ENCODE measurements around the gene DCBLD2.
A peak's percentile ranks its signal among the peaks of the same experiment; 100 is the strongest.

Gene DCBLD2

DNA sequence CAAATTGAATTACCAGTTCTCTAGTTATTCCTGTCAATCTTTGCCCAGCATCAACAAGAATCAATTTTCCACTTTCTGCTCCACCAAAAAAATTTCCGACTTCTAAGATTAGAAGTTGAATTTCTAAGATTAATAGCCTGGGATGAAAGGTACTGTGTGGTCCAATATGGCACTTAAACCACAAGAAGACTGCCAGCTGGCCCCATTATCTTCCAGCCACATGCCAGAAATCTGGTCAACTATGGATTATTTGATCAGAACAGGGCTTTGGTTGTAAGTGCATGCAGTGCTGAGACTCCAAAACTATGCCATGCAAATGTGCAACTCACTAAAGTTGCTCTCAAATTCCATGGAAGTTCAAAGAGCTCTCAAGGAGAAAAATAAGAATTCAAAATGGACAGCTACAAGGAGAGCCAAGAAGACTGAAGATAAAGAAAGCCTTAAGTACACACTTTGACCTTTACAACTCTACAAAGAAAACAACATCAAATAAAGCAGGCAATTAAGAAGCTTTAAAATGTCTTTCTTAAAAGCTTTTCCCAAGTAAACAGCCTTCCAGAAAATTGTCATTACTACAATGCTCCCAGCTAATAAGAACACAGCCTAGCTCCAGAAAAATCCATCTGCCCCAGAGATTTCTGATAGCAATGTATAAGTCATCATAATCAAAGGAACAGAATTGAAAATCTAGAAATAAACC lies 74.1 kb downstream of the DCBLD2 start:
- DNase-seq, result no peak

DNA sequence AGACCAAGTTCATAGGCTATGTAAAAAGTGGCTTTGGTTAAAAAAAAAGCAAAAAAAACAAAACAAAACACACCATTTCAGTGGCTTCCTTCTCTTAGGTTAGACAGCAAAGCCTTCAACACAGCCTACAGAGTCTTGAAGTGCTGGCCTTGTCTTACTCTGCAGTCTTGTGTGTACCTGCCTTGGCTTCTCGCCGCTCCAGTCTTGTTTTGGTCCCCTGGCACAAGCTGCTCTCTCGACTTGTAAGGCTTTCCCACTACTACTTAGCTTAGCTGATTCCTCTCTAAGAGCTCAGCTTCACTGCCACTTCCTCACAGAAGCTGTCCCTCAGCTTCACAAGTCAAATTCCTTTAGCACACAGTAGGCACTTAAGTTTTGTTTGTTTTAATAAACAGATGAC lies 75.4 kb downstream of the DCBLD2 start:
- DNase-seq, result no peak

DNA sequence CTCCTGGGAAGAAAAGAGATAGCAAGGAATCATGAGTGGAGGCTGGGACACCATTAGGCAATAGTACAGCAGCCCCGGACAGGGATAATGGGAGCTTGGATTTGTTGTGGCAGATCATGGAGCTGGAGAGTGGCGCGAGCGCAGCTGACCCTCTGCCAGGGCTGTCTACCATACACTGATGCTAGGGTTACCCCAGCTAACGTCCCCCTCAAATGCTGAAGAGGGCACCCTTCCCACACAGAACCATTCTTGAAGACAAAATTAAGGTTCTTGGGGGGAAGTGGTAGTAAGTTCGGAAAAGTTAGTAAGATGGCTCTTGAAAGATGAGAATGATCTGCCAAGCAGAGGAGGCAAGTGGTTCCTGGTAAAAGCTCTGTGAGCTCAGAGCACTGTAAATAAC lies 77.2 kb downstream of the DCBLD2 start:
- no peak for DNase-seq

DNA sequence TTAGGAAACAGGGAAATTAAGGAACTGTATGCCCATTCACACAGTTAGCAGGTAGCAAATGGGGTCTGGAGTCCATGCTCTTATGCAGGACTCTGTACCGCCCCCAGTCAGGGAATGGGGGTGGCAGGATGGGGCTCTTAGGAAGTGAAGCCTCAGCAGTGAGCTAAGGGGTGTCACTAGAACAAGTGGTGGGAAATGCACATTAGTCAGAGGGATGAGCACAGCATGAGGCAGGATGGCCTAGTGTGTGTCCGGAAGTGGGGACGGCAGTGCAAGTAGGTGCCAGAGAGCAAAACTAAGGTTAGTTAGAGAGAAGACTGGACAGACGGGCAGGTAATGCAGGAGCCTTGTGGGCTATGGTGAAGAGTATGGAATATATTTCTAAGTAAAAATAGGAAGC lies 77.7 kb downstream of the DCBLD2 start:
- no peak for DNase-seq

DNA sequence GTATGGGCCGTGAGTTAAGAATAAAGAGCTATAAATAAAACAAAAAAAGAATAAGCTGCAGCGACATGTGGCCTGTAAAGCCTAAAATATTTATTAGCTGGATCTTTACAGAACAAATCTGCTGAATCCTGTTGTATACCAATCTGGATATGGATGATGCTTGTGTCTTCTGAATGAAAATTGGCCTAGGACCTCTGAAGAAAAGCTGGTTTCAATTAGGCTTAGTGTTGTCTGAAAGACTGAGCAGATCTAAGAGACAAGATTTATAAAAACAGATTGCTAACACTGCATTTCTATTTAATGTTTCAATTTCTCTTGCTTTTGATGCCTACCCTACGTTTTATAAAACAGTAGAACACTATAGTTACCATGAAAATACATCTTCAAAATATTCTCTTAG lies 80.4 kb downstream of the DCBLD2 start:
- no peak for DNase-seq

DNA sequence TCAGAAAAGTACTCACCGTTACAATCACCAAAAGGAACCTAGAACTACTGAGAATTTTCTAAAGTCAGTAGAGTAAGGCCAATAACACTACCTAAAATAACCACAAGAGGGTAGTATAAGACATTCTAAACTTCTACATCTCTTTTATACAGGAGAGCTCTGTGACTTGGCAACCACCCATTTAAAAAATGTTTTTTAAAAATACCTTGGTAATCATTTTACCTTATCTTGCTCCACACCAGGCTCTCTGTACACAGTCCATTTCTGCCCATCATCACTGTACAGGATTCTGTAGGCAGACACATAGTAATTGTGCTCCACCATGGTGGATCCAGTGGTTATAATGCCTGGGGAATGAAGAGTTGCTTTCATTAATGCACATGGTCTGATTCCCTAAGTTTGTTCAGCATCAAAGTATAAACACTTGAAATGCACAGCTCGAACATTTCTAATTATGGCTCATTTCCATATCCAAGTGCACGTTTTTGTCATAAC lies 83.9 kb downstream of the DCBLD2 start:
- DNase-seq, result peak; percentile 48

DNA sequence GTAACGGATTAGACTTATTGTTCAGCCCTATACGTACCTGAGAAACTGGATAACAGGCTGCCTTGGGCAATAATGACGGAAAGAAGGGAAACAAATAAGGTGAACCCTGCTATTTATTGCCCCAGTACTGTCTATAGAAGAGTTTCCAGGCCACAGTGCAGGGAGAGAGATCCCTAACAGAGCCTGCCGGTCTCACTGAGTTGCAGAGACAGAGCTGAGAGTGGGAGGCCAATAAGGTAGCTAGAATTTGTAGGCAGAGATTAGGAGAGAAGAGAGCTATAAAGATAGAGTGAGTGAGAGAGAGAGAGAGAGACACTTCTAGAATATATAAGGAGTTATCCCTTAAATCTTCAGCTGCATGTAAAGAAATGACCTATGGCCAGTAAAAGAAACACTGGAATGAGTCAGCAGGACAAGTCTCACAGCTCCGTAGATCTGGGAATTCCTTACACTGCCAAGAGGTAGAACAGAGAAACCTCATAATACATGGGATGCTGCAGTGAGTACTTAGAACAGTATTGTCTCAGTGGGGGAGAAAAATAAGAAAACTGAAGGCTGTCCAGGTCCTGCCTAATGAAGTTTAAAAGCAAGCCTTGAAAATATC lies 86.6 kb downstream of the DCBLD2 start:
- DNase-seq, result no peak

DNA sequence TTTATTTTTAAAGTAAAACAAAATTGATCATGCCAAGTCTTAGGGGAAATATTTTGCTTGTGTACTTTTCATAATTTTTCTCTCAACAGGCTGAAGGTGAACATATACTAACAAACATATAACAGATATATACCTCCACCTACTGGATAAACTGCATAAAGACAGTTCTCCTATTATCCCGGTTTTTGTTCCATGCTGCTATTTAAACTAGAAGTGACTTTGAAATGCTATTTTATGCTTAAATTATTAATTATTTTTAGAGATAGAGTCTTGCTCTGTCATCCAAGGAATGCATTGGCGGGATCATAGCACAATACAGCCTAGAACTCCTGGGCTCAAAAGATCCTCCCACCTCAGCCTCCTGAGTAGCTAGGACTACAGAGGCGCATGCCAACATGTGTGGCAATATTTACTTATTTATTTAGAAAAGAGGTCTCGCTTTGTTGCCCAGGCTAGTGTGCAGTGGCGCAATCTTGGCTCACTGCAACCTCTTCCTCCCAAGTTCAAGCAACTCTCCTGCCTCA lies 88.6 kb downstream of the DCBLD2 start:
- DNase-seq, result peak; percentile 21

DNA sequence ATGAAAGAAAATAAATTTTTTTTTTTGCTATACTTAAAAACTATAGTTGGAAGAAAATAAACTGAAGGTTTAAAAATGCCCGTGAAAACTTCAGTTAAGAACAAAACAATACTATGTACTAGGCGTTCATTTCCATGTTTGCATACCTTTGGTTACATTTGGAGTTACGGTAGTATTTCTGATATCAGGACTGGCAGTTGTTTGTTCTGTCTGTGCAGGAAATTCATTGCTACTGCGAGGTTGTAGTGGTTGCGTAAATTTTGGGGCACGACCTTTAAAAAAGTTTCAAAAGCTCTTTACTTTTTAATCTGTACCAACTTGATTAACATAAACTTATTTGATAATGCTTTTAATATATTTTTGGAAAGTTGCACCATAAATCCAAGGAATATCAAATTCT lies 90.4 kb downstream of the DCBLD2 start:
- no peak for DNase-seq

DNA sequence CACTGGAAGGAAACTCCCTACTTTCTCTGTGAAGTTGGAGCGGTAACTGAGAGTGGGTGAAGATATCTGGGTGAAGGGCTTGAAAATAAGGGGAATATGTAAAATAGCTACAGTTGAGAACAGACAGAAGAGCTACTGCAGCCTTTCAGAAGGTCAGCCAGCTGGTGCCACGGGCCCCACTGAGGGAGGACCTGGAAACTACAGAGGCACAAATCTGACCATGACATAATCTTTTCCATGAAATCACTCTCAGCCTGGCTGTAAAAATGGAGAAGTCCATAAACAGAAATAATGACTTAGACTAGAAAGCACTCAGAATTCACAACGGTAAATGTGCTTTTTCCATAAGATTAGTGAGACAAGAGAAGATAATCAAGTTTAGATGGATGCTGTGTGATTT lies 91.9 kb downstream of the DCBLD2 start:
- no peak for DNase-seq

DNA sequence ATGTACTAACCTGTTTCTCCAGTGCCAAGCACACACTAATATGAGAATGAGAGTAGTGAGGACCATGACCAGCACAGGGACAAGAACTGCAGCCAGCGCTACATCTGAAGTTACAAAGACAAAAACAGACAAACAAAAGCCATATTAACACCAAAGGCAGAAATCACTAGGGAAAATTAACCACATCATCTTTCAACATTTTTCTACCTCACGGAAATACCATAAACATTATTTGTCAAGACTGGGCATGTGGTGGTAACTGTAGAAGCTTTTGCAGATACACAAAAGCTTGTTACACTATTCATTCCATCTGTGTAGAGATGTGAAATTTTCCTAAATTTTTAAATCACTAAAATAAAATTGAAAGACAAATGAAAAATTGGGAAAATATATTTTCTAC lies 93.4 kb downstream of the DCBLD2 start:
- no peak for DNase-seq

DNA sequence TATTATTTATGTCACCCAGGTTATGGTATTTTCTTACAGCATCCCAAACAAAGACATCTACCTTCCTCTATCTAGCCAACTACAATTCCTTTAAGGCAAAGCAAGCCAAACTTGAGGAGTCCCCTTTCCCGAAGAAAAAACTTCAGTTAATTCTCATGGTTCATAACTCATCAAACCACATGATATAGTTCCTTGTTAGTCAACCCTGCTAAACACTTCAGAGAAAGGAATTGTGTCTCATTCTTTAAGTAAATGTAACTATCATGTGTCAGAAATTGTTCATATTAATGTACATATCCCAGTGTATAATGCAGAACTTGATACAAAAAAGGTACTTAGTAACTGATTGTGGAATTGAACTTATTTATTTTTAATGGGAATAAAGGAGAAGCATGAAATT lies 93.9 kb downstream of the DCBLD2 start:
- no peak for DNase-seq

DNA sequence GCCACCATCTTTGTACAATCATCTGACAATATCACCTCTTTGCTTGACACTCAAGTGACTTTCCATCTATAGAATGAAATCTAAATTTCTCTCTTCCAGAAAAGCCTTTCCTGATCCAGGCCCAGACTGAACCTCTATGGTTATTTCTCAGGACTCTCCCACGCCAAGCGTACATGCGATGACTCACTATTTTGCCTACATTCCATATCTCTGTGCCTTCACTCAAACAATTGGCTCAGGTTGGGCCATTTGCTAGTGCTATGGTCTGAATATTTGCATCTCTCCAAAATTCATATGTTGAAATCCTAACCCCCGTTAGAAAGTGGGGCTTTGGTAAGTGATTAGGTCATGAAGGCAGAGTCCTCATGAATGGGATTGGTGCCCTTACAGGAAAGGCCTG lies 94.5 kb downstream of the DCBLD2 start:
- DNase-seq, result no peak

DNA sequence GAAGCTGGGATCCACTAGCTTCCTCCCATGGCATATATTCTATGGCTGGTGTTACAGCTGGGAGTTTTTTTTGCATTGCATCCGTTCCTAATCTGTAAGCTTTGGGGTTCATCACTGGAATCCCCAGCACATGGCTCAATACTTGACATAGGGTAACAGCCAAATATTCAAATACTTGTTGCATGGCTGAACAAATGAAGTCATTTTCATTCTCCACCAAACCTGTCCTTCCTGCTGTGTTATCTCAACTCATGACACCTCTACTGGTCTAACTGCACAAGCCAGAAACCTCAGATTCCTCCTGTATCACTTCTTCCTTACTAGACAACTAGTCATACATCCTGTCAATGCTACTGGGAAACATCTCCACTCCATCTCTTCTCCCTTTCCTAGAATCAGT lies 95.0 kb downstream of the DCBLD2 start:
- no peak for DNase-seq

DNA sequence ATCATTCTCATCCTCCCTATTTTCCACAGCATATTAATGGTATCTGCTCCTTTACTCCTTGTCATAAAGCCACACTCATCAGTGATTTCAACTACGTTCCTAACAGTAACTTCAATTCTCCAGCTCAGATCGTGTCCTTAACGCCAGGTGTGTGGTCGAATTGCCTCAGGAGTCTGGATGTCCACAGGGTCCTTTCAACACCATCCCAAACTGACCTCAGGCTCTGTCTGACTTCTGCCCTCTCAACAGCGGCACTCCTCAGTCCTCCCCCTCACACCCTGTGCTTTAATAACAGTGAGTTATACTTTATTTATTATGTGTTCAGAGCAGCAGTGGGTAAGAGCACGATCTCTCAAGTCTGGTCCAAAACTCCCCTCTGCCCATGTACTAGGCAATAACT lies 95.9 kb downstream of the DCBLD2 start:
- DNase-seq, result no peak

DNA sequence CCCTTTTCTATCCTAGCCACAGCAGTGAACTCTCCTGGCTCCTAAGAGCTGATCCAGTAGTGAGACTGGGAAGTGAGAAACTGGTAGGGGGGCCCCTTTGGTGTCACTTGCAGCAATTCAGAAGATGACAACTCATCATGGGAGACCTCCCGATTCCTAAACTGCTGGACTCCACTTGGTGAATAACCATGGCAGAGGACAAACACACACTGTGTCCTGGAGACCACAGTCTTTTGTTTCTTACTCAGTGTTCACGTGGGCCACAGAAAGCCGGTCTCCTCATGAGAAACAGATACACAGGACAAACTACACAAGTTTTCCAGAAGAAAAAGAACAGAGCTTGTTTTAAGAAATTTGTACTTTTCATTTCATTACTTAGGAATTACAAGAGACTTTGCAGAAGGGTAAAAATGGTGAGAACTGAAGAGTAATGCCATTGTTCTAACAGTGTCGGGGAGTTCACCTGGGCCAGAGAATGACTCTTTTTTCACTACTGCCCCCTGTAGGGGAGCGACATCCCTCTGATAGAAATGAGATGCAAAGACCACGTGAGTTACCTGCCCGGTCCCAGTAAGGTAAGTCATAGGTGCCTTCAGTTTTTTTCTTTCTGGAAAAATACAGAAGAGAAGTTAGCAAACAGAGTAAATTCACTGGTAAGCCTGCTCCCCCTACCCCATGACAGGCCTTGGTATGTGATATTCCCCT lies 100.3 kb downstream of the DCBLD2 start:
- no peak for DNase-seq

DNA sequence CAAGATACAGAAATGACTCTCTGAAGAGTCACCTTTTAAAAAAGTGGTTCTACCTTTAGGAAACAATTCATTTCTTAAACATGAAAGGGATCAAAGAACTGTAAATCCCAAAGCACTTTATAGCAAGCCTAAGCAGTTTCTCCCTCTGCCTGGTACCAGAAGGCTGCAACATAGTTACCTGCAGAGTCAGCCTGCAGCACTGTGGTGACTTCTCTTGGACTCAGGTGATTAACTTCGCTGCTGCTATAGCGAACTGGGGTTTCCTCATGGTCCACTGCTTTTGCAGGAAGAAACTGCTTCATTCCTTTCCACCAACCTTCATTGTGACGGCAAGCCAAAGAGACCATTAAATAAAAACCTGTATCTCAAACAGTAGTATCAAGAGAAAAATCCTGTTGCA lies 101.1 kb downstream of the DCBLD2 start:
- DNase-seq, result no peak

DNA sequence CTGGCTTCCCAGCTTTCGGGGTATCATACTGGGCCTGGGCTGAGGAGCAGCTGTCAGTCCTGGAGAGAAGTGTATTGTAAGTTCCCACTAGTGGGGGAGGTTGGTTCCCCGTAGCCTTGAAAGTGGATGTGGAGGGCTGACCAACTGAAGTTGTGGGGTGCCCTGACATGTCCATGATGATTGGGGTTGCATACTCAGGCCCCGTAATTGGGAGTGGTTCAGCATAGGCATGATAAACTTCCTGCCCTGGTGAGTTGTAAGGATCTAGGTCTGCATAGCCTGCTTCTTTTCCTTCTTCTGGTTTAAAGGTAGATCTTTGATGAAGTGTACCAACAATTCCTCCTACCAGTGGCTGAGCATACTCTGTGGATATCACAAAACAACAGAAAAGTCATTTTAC lies 102.0 kb downstream of the DCBLD2 start:
- no peak for DNase-seq

DNA sequence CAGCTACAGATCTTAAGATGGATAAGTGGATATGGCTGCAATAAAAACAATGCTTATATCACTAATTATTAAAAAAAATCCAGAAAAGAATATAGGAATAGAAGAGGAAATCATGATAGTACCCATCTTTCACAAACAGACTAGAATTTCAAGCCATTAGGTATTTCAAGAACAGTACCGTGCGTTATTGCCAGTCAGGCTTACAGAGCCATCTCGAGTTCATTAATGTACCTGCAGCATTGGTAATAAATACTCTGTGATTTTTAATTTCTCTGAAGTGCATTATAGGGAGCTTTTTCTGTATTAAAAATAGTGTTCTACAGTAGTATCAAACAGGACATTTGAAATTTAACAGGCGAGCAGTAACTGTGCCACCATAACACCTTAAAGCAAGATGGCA lies 102.7 kb downstream of the DCBLD2 start:
- no peak for DNase-seq

DNA sequence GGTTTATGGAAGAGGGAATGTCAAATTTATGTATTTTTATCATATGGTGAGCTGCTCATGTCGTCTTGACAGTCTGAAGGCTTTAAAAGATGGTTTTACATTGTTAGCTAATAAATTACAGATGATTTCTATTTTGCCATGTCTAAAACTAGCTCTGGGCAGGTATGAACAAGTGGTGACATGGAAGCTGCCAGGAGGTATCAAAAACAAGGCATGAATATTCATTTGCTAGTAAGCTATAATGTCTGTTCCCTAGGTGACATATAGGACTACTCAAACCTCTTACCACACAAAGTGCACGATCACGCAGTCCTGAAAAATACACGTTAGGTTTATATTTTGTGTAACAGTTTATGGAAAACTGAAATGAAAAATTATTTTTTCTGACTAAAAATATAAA lies 103.6 kb downstream of the DCBLD2 start:
- no peak for DNase-seq

DNA sequence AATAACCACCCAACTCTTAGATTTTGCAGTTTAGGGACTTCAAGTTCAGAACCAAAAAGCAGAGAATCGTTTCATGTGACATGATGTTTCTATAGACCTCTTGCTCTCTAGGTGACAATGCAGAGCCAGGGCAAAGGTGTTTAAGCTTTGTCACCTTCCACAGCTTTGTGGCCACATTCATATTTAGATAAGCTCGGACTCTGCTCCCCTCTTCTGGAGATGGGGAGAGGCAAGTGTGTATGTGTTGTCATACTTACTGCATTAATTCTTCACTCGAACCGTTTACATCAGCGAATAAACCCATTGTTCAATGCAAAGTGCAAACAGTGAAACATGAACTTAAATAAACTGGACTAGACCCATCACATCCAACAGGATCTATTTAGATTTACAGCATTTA lies 105.2 kb downstream of the DCBLD2 start:
- peak; percentile 18 for DNase-seq

DNA sequence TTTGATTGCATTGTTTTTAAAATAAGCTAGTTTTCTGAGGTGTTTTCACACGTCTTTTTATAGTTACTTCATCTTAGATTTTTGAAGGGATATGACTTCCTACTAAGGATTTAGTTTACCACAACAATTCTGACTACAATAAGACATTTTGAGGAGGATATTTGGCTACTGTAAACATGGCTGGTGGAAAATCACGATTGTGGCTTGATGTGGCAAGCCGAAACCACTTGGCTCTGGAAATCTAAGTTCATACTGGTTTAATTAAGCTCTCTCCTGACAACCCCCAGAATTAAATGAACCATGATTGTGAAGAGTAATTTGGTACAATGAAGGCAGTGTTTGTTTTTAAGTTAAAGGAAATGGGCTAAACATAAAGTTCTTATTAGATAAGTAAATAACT lies 107.5 kb downstream of the DCBLD2 start:
- DNase-seq, result no peak

DNA sequence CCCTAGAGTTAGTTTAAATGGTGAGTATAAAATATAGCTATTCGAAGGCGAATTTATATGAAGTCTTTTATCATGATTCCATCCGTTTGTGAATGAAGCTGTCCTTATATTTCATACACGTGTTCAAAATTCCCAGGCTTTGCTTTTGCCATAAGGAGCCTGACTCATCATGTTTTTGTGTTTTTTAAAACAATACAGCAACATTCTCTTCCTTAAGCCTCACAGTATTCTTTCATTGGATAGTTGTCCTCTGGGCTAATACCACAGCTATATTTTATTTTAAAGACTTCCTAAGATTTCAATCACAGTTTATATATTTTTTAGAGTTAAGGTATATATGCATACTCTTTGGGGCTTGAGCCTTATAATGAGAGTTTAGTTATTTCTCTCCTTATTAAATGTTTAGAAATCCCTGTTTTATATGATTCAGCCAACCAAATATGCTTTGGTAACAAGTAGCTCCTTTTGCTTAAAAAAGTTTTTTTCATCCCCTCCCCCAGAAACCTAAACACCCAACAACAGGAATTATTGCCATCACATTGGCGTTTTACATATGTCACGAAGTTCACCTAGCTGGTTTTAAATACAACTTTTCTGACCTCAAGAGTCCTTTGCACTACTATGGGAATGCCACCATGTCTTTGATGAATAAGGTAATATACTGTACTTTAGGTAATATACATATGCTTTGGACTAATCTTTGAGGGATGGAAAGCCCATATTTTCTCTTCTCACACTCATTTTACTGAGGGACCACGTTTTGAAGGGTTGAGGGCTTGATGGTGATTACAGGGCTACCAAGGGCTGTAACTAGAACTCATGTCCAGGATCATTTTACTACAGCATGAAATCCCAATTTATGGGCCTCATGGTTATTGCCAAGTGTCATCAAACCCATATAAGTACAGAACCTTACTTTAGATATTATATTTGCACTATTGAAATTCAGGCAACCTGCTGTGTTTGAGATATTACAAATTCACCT lies 109.9 kb downstream of the DCBLD2 start:
- DNase-seq, result no peak

Measured in NCI-H510A treated with DMSO at 0.1 percent for 48 hours (cell line).